ENCODE data around the gene ABHD2.
"Not testable (repeated sequence)": the region's sequence is repeated elsewhere in the genome, so short reads cannot be mapped to it uniquely, and the experiment has no call there.

Gene ABHD2

DNA sequence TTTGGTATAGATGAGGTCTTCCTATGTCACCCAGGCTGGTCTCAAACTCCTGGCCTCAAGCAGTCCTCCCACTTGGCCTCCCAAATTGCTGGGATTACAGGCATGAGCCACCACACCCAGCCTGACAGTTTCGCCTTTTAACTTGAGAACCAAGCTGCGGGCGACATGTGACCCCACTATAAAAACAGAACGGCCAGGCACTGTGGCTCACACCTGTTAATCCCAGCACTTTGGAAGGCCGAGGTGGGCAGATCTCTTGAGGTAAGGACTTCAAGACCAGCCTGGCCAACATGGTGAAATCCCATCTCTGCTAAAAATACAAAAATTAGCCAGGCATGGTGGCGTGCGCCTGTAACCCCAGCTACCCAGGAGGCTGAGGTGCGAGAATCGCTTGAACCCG lies 52.9 kb downstream of the ABHD2 start:
- DNase-seq: not testable (repeated sequence)

DNA sequence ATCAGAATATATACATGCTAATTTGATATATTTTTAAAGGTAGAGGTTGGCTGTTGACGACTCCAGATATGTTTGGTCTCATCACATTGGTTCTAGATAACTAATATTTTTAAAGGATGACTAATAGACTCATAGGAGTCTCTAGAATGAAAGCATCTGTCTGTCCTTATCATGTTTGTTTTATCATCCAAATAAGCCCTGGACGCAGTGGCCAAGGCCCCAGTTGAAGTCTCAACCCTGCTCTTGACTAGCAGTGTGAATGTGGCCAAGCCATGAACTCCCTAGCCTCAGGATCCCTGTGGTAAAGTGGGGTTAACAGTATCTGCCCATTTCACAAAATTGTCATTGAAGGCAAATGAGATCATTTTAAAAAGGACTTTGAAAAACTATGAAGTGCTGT lies 53.6 kb downstream of the ABHD2 start:
- DNase-seq: no peak

DNA sequence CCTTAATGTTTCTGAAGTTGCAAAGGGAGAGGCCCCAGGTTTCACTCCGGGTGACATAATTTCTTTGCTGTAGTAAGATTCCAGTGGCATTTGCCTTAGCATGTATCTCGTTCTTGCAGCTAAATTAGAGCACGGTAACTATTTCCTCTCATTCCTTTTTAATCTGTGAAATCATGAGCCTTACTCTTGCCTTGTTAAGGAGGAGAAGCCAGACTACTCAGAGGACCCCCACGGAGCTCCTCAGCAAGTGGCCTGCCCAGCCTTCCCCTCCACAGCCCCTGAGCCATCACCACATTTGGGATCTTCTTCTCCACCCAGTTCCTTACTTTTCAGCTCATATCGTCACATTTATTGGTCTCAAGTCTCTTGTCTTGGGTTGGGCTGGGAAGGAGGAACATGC lies 54.2 kb downstream of the ABHD2 start:
- DNase-seq: no peak

DNA sequence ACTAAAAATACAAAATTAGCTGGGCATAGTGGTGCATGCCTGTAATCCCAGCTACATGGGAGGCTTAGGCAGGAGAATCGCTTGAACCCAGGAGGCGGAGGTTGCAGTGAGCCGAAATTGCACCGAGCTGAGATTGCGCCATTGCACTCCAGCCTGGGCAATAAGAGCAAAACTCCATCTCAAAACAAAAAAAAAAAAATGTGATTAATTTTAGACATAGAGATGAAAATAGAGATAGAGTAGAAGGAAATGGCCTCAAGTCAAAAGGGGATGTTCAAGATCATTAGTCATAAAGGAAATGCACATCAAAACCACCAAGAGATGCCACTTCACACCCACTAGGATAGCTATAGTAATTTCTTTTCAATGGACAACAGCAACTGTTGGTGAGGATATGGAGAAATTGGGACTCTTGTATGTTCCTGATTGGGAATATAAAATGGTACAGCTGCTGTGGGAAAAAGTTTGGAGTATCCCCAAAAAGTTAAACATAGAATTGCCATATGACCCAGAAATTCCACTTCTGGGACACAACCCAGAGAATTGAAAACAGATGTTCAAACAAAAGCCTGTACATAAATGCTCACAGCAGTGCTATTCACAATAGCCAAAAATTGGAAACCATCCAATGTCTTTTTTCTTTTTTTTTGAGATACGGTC lies 55.4 kb downstream of the ABHD2 start:
- peak; percentile 81 for DNase-seq

DNA sequence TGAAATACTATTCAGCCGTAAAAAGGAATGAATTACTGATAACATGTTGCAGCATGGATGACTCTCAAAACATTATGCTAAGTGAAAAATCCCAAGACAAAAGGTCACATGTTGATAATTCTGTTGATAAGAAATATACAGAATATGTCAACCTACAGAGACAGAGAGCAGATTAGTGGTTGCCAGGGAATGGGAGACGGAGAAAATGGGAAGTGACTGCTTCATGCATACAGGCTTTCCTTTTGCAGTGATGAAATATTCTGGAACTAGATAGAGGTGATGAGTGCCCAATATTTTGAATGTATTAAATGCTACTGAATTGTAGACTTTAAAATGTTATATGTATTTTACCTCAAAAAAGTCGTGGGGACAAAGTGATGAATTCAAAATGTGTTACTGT lies 56.2 kb downstream of the ABHD2 start:
- DNase-seq: peak; percentile 38

DNA sequence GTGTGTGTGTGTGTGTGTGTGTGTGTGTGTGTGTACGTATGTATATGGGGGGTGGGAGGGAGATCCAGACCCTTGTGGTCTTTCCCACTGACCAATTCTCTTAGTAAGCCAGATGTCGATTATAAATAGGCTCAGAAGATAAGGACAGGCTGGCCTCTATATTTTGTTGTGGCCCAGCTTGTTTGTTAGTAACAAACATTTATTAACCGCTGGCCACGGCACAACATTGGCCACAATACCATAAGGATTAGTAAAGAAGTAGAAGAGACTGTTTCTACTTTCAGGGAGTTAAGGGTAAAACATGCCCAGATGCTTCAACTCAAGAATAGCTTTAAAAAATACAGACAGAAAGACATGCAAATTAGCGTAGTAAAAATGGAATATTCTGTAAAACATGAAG lies 58.1 kb downstream of the ABHD2 start:
- DNase-seq: no peak

DNA sequence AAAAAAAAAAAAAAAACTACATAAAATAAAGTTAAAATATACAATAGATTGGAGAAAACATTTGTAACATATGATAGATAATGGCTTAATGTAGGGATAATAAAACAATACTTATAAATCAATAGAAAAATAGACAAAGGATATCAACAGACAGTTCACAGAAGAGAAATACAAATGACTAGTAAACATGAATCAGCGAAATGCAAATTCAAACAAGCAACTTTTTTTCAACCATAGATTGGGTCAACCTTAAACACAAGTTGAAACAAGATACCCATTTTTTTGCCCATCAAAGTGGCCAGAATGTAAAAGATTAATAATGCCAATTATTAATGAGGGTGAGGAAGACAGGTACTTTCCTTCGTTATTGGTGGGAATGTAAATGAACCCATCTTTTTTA lies 59.9 kb downstream of the ABHD2 start:
- no peak for DNase-seq

DNA sequence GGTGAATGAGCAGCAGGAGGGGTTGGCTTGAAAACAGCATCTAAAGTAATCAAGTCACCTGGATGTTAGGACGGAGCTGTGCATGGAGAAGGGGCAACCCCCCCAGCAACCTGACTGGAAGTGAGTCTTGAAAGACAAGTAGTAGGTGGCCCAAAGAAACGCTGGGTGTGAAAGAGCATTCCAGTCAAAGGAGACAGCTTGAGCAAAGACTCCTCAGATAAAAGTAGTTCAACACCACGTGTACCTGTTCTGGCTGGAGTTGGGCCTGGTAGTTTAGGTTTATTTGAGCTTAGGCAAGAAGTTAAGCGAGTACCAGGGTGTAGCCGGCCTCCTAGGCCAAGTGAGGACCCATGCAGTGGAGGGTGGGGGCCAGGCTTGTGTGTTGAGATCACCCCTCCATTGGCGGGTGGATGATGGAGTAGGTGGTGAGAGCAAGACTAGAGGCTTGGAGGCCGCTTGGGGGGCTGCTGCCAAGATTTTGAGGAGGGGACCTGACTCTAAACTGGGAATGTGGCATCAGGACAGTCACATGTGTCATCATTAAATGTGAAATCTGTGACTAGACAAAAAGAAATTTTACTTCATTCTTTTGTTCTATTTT lies 61.3 kb downstream of the ABHD2 start:
- DNase-seq: no peak

DNA sequence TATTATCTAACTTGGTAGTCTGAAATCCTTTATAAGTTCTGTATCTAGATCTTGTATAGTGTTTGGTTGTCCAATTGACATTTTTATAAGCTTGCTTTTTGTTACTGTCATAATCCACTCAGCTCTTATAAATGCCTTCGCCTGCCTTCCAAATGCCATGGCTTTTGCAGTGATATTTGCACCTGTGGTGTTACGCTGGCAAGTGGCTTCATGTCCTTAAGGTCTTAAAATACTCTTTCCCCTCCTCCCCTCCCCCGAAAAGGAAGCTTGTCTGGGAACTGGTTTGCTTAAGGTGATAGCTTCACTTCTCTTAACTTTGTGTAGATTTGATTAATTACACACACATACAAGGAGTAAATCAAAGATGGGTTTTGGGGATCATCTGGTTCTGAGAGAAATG lies 62.0 kb downstream of the ABHD2 start:
- DNase-seq: no peak

DNA sequence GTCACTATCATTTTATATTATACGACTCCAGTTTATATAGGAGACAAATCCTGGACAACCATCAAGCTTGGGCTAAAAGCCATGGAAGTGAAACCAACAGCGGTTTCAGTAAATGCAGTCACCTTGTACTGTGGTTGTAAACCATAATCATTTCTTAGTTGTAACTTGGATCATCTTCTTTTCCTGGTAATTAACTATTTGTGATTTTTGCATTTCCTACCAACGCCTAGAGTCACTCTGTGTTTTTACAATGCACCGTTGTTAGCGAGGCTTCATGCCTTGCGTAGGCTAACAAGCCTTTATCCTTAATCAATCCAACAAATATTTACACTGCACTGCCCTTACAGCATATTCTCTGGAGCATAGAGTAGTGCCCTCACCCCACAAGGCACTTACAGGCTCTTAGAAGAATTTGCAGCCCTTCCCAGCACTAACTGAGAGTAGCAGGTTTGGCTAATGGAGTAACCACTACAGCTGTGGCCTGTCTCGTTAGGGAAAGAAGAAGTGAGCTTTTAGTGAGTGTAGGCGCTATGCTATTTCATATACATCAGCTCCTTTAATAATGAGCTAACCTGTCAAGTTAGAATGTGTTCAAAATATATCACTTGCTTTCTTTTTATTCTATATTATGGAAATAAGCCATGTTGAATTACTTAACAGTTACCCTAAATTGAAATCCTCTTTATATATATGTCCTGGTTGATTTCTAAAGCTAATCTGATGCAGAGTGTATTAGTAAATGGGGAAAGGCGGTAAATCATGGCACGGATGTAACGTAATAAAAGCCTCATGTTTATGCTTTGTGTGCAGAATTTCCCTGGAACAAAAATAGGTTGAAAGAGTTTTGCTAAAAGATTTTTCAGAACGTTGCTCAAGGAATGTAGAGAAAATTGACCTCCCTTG lies 62.8 kb downstream of the ABHD2 start:
- peak; percentile 61 for DNase-seq

DNA sequence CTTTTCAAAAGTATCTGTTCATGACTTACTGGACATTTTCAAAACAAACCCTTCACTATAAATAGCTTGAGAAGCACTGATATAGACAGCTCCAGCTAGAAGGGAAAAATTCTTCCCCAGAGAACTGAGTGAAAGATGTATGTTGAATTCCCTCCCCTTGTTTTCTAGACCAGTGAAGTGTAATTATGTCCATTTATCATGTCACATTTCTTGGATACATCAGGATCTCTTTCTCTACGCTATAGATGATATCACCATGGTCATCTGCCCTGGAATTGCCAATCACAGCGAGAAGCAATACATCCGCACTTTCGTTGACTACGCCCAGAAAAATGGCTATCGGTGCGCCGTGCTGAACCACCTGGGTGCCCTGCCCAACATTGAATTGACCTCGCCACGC lies 66.9 kb downstream of the ABHD2 start:
- DNase-seq: no peak

DNA sequence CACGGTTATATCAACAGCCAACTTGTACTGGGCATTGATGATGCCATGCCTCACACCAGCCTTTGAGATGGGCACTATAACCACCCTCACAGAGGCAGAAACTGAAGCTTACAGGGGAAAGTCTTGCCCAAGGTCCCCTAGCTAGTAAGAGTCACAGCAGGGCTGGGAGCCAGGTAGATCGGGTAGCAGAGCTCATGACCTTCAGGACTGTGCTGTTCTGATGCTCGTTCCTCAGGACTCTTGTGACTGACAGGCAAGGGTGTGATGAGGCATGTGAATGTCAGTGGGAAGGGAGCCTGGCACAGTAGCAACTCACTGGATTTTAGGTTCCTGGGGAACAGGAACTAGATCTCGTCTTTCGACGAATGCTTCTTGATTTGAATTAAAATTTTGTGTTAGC lies 67.4 kb downstream of the ABHD2 start:
- DNase-seq: no peak

DNA sequence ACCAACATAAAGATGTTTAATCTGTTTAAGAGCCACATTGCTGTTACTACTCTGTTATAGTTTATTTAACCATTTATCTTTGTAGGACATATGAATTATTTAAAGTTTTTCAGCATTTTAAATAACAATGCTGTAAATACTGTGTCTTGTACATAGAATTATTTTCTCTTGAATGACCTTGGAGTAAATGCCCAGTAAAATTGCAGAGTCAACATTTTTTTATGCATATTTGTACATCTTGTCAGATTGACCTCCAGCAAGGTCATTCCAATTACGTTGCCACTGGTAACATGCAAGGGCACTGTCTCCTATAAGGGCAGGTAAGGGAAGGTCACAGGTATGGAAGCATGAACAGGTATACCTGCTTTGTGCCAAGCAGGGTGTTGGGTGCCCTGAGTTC lies 68.8 kb downstream of the ABHD2 start:
- no peak for DNase-seq

DNA sequence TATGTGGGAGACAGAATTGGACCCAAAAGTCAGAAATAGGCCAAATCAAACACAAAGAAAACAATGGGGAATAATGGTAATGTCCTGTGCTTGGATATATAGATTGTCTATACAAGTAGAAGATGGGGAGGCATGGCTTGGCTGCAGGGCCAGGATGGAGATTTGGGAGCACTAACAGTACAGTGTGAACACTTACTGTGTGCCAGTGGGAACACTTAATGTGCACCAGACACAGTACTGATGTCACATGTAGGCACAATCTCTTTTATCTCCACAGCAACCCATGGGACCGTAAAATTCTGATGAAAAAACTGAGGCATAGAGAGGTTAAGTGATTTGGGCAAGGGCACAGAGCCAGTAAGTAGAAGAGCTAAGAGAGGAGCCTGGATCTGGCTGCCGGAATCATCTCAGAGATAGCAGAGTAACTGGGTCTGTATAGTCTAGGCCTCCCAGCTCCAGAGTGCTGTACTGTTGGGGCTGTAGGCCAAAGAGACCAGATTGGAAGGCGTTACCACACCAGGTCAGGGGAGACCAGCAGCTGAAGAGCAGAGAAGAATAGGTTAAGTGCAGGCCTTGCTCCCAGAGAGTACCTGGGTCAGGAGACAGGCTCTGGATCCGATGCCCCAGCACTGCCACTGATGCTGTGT lies 69.8 kb downstream of the ABHD2 start:
- no peak for DNase-seq

DNA sequence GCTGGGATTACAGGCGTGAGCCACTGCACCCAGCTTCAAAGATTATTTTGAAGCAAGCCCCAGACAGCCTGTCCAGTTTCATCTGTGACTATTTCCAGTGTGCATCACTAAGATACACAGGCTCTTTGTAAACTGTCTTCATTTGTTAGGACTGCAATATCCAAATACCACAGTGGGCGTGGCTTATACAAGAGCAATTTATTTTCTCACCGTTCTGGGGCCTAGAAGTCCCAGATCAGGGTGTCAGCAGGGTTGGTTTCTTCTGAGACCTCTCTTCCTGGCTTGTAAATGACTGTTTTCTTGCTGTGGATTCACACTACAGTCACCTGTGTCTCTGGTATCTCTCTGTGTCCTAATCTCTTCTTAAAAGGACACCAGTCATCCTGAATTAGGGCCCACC lies 73.4 kb downstream of the ABHD2 start:
- DNase-seq: no peak

DNA sequence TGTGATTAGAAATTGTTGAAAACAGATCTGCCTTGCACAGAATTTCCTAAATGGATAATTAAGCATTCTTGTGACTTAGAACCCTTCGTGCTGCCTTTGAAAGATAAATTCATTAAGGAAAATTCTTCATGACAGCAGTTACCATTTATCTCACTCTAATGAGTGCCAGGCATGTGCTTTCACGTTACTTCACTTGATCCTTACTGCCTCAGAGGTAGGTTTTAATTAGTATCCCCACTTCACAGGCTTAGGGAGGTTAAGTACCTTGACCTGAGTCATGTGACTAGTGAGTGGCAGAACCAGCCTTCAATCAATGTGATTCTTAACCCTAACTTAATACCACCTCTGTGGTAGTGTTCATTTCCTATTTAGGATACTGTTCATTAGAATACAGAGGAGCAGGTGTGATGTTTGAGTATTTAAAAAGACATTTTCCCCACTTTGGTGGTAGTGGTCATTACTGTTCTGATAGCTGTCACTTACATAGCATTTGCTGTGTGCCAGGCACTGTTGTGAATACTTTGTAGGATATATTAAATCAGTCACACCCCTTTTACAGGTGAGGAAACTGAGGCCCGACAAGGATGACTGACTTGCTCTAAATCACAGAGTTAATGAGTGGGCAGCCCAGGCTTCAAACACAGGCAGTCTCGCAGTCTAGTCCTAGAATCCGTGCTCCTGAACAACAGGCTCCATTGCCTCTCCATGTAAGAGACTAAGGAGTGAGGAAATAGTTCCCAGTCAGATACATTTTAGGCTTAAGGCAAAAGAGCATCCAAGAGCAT lies 75.2 kb downstream of the ABHD2 start:
- DNase-seq: no peak

DNA sequence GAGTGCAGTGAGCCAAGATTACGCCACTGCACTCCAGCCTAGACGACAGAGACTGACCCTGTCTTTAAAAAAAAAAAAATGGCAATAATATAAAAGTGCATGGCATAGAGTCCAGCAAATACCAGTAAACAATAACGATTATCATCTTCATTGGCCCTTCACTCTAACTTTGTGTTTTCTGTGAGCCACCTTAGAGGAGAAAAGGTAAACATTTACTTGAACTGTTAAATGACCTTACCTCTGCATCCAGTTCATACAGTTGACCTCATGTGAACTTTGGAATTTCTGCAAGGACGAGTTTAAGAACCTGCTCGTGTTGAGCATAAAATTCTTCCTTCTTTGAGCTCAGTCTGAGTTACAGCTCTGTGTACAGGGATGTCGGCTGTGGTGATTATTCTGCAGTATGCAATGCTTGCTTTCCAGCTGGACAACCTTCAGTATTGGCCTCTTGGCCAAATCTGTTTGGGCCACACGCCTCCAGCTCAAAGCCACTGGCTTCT lies 76.5 kb downstream of the ABHD2 start:
- DNase-seq: no peak

DNA sequence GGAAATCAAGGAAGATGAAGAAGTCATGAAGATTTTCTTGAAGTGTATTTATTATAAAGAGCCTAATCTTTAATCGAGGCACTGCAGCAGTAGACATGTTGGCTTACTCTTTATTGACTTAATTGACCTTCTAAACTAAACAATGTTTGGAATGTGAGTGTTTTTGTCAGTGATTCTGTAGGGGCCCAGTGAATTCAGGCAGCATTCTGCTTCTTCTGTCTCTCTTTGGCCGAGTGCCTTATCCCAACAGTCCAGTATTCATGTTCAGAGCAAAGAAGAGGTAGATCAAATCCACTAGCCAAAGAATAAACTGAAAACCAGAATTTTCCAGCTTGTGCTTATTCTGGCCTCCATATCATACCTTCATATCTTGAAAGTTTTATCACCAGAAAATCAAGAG lies 77.4 kb downstream of the ABHD2 start:
- no peak for DNase-seq

DNA sequence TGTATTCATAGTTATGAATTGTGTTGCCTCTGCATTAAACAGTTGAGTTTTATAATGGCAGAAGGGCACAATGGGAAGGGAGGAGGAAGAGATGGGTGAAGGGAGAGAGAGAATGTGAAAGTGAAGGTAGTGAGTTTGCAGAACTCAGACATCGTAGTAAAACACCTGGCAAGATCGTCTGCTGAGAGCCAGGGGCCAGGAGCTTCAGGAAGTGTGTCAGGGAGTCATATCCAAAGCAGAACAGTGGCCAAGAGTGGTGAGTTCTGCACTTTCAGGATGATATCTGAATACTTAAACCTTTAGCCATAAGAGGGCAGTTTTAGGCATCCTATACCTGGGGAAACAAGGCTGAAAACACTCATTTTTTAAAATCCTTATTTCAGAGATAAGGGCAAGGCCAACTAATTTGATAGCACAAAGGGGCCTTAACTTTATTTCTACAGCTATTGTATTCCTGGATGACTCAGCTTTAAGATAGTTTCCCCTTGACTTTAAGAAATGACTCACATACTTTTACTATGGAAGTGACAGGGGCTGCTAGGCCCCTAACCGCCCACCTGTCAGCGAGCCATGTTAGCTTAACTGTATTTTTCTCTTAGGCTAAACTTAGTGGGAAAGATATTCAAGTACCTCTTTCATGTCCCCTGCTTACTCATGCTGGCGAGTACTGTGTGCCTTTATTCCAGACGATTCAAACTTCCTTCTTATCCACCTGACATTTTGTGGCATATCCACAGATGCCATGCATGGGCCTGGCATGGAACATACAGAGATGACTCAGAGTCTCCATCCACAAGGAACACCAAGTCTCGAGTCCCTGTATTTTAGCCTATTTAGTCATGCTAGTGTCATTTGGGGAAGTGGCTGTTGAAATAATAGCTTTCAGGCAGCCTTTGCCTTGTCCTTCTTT lies 79.3 kb downstream of the ABHD2 start:
- peak; percentile 80 for DNase-seq

DNA sequence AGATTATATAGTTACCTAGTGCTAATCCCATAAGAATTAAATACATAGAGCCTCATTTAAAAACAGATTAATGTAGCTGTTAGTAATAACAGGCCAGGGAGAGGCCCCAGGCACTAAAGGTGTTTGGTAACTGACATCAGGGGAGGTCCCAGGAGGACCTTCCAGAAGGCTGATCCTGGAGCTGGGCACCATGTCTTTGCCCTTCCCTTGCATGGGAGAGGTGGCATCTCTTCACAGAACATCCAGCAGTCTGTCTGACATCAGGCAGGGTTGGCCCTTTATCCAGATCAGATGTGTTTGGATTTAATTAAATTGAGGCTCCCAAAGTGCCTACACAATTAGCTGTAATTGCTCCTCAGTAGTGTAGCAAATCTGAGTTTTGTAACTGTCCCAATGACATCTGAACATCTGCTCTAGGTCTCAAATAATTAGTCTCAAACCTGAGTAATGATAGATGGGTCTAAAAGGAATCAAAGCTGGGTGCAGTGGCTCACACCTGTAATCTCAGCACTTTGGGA lies 80.1 kb downstream of the ABHD2 start:
- DNase-seq: no peak

DNA sequence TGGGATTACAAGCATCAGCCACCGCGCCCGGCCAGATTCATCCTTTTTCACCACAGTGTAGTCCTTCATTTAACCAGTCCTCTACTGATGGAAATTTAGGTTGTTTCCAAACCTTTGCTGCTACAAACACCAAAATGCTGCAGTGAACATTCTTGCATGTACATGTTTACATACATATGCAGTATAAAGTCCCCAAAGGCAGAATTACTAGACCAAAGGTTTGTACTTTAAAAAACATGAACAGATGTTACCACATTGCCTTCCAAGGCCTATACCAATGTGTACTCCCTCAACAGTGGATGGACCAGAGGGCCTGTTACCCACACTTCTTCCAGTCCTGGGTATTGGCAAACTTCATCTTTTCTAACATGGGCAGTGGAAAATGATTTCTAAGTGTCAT lies 82.1 kb downstream of the ABHD2 start:
- DNase-seq: no peak
